Testis (tissue), 2 donors: Measurements from ENCODE around the gene SLC16A2.
A peak's percentile ranks its signal among the peaks of the same experiment; 100 is the strongest.

ENCODE experiments used
- CTCF ChIP-seq, 3 experiments: fragments of 450-650 bp in 2 of 3; fragments of 200-600 bp in 1 of 3; sonication (generic) in 1 of 3; IDR thresholded peaks; one replicate each; pipeline ENCODE4 v1.5.1; 2016 to 2019; ENCODE audit warnings: antibody characterized with exemption in 3 of 3, mild to moderate bottlenecking in 2 of 3, moderate library complexity in 1 of 3
- POLR2A ChIP-seq: fragments of 450-650 bp; IDR thresholded peaks from one replicate; pipeline ENCODE4 v1.6.1; 2017; ENCODE audit warnings: antibody characterized with exemption, mild to moderate bottlenecking, moderate library complexity

GRCh38 chrX:74550295-74550802, 129.1 kb downstream of the SLC16A2 start:
- TF ChIP-seq CTCF (IDR thresholded peaks at IDR 0.05): peak; percentile 91 to 97 (median 94)
- TF ChIP-seq POLR2A: no peak
